Peyer's patch (tissue), 4 donors: ENCODE results near the gene SLC27A1.

Experiments
- POLR2A ChIP-seq, 2 donors: fragments of 450-650 bp; IDR thresholded peaks; one replicate each; pipeline ENCODE4 v1.5.1; 2017; ENCODE audit warnings: antibody characterized with exemption in 2 of 2, mild to moderate bottlenecking in 2 of 2, moderate library complexity in 2 of 2
- TF ChIP-seq, protein P1 (sequence below), 6 experiments: fragments of 450-650 bp in 4 of 6; fragments of 200-600 bp in 2 of 6; sonication (generic) in 1 of 6; IDR thresholded peaks; one replicate each; pipeline ENCODE4 v1.5.1; 2017 to 2019; ENCODE audit warnings: antibody characterized with exemption in 6 of 6, mild to moderate bottlenecking in 3 of 6, moderate library complexity in 1 of 6

DNA sequence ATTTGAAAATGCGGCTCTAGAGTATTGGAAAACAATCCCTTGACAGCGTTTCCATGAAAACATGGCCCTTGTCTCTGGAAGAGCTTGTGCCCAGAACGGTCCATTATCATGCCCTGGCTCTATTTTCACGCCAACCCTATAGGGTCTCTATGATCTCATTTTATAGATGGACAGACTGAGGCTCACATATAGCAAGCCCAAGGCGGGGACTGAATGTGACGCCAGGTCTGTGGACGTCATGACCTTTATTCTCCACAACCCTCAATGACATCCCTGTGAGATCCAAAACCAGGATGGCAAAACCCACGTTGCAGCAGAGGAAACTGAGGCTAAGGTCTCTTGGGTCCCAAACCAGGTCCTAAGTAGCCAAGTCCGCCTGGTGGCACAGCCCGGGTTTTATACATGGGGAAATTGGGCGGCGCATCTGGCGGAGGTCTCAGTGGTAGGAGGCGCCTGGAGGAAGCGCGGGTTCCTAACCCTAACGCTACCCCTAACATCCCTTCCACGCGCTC lies 84.7 kb downstream of the SLC27A1 start:
- TF ChIP-seq, protein P1, sequence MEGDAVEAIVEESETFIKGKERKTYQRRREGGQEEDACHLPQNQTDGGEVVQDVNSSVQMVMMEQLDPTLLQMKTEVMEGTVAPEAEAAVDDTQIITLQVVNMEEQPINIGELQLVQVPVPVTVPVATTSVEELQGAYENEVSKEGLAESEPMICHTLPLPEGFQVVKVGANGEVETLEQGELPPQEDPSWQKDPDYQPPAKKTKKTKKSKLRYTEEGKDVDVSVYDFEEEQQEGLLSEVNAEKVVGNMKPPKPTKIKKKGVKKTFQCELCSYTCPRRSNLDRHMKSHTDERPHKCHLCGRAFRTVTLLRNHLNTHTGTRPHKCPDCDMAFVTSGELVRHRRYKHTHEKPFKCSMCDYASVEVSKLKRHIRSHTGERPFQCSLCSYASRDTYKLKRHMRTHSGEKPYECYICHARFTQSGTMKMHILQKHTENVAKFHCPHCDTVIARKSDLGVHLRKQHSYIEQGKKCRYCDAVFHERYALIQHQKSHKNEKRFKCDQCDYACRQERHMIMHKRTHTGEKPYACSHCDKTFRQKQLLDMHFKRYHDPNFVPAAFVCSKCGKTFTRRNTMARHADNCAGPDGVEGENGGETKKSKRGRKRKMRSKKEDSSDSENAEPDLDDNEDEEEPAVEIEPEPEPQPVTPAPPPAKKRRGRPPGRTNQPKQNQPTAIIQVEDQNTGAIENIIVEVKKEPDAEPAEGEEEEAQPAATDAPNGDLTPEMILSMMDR (IDR thresholded peaks at IDR 0.05): no peak
- no peak for TF ChIP-seq POLR2A (IDR thresholded peaks at IDR 0.05)
